ENCODE data around the gene SYNE1. TPM values are rescaled to one million over a fixed set of nuclear protein-coding genes. Genes with fewer than 3 reads are reported as not detected.

SYNE1 gene
- total RNA-seq, 1 donor from 2014 or later: 12.7 TPM

DNA sequence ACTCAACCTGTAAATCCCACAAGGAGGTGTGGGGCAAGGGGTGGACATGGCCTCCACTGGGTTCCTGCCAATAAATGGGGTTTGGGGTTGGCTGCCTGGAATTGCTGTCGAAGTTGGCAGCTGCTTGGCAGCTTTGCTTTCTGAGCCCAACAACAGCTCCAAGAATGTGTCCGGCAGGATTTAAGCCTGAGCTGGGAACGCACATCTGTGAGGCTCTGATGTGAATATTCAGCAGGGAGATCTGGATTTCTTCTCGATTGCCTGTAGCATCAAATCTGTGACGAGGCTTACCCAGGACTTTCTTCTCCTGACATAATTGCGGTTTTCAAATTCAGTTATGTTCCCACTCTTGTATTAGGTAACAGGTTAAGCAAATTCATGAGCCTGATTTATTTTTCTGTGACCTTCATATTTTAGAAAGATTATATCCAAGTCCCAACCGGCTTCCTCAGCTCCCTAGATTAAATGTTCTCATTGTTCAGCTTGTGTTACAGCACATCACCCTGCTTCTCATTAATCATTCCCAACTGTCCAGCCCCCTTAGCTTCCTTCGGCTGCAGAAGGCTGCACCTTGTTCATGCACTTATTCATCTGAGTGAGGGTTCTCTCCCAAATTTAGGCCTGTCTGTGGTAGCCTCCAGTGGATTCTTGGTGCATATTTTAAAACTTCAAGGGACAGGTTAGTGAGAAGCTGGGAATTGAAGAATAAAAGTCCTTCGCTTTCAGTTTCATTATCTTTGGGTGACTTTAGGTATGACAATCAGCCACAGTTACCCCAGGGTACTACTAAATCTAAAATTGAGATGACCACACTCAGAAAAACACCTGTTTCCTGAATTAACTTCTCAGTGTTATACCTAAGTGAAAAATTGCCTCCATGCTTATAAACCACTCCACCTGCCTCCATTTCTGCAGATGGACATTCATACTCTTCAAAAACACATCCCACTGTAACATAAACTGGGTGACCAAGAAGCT is 519.7 kb downstream of the SYNE1 start:
- DNase-seq (ENCODE audit: low spot score): no peak
- H3K36me3 Mint-ChIP-seq (ENCODE audit: low read depth, unreplicated experiment): peaks cover 5% of the 10 kb centered on the region
- no peak overlapping the region for H3K27ac Mint-ChIP-seq (ENCODE audit: unreplicated experiment)
- H3K9me3 Mint-ChIP-seq (ENCODE audit: unreplicated experiment): no peaks in the 10 kb centered on the region
- no peaks in the 10 kb centered on the region for H3K27me3 Mint-ChIP-seq (ENCODE audit: unreplicated experiment)
- H3K4me3 Mint-ChIP-seq (ENCODE audit: unreplicated experiment): no peak overlapping the region
- H3K4me1 Mint-ChIP-seq (ENCODE audit: unreplicated experiment): no peaks in the 10 kb centered on the region
- TF ChIP-seq, protein P1, sequence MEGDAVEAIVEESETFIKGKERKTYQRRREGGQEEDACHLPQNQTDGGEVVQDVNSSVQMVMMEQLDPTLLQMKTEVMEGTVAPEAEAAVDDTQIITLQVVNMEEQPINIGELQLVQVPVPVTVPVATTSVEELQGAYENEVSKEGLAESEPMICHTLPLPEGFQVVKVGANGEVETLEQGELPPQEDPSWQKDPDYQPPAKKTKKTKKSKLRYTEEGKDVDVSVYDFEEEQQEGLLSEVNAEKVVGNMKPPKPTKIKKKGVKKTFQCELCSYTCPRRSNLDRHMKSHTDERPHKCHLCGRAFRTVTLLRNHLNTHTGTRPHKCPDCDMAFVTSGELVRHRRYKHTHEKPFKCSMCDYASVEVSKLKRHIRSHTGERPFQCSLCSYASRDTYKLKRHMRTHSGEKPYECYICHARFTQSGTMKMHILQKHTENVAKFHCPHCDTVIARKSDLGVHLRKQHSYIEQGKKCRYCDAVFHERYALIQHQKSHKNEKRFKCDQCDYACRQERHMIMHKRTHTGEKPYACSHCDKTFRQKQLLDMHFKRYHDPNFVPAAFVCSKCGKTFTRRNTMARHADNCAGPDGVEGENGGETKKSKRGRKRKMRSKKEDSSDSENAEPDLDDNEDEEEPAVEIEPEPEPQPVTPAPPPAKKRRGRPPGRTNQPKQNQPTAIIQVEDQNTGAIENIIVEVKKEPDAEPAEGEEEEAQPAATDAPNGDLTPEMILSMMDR (IDR thresholded peaks at IDR 0.05; ENCODE audit: unreplicated experiment): no peak

DNA sequence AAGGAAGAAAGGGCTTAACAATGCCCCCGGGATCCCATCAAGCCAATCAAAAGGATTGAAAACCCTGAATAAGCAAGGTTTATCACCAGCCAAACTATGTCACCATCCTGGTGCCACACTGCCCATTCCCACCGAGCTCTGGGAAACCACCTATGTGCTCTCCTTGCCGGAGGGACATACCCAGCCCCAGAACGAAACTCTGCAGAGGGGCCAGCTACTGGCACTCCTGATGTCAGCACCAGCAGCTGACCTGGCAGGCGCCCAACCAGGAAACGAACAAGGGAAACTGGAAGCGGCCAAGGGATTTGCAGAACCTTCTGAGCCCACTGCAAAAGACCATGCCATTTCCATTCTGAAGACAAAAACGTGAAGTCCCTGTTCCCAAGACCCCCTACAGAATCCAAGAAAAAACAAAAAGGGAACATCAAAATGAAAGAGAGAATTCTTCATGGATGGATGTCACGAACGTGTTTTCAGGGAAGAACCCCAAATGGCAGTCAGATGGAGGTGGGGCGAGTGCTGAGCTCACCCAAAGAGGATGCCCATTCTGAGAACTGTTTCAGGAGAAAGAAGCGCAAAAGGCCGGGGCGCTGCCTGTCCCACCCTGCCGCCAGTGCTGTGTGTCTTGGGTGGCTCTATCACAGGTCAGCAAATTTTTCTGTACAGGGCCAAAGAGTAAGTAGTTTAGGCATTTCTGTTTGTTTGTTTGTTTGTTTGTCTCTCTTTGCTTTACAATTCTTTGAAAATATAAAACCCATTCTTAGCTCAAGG is 524.5 kb downstream of the SYNE1 start:
- no peaks in the 10 kb centered on the region for H3K9me3 Mint-ChIP-seq (ENCODE audit: unreplicated experiment)
- no peak overlapping the region for H3K4me3 Mint-ChIP-seq (ENCODE audit: unreplicated experiment)
- no peaks in the 10 kb centered on the region for H3K36me3 Mint-ChIP-seq (ENCODE audit: low read depth, unreplicated experiment)
- TF ChIP-seq, protein P1 (IDR thresholded peaks at IDR 0.05; ENCODE audit: unreplicated experiment): no peak
- H3K4me1 Mint-ChIP-seq (ENCODE audit: unreplicated experiment): no peaks in the 10 kb centered on the region
- H3K27me3 Mint-ChIP-seq (ENCODE audit: unreplicated experiment): no peaks in the 10 kb centered on the region
- no peak for DNase-seq (ENCODE audit: low spot score)
- H3K27ac Mint-ChIP-seq (ENCODE audit: unreplicated experiment): no peak overlapping the region

DNA sequence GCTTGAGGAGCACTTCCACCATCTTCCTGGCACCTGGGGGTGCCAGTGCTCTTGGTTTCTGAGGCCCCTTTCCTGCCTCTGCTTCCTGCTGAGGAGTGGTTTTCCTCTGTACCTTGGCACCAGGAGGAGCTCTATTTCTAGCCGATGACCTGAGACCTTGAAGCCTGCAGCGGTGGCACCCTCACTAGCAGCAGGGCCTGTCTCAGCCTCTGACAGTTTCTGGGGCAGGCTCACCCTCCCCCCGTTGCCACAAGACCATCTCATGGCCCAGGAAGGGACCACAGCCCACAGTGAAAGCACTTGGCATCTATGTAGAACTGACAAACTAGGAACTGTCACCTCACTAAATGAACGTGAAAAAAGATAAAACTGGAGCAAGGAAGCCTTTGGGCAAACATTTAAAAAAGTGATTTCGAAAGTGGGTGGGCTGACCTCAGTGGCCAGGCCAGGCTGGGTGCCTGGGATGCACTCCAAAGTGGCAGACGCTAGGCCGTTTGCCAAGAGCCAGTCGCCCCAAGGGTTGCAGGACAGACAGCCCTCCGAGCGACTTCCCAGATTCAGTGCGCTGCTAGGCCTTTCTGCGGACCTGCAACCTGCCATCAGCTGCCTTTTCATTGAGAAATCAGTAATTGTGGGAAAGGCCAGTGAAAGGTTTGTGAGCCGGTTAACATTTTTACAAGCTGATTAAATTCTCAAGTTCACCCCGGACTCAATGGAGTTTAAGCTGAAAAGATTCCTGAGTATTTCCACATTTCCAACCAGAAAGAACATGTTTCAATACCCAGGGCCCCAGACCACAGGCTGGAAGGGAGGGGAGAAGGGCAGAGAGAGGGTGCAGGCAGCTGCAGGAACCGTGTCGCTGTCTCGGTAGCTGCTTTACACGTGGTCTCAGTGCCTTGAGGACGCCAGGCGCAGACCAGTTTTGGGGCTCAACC is 526.0 kb downstream of the SYNE1 start:
- Mint-ChIP-seq H3K27ac (ENCODE audit: unreplicated experiment) (no peak overlapping the region), H3K36me3 (ENCODE audit: low read depth, unreplicated experiment) (no peaks in the 10 kb centered on the region), H3K9me3 (ENCODE audit: unreplicated experiment) (no peaks in the 10 kb centered on the region), H3K27me3 (ENCODE audit: unreplicated experiment) (no peaks in the 10 kb centered on the region), H3K4me1 (ENCODE audit: unreplicated experiment) (no peaks in the 10 kb centered on the region), H3K4me3 (ENCODE audit: unreplicated experiment) (no peak overlapping the region)
- no peak for DNase-seq (ENCODE audit: low spot score)
- TF ChIP-seq, protein P1 (IDR thresholded peaks at IDR 0.05; ENCODE audit: unreplicated experiment): no peak

DNA sequence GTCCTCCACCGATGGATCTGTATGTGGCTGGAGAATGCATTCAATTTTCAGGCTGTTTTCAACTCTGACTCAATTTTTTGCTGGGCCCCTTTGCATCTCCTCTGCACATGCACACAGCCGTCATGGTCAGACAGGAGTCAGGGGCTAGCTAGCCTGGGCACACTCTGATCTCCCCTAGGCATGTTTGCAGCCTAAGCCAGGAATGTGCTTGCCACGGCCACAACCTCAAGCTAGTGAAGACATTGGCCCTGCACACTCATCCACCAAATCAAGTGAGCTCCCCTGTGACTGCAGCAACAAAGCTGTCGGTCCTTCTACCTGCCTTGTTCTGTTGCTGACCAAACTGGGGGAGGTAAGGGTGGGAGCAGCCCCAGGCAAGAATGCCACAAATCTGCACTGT is 529.2 kb downstream of the SYNE1 start:
- Mint-ChIP-seq H3K27me3 (ENCODE audit: unreplicated experiment) (peaks cover 1% of the 10 kb centered on the region), H3K4me1 (ENCODE audit: unreplicated experiment) (no peaks in the 10 kb centered on the region), H3K4me3 (ENCODE audit: unreplicated experiment) (no peak overlapping the region), H3K27ac (ENCODE audit: unreplicated experiment) (no peak overlapping the region), H3K9me3 (ENCODE audit: unreplicated experiment) (no peaks in the 10 kb centered on the region), H3K36me3 (ENCODE audit: low read depth, unreplicated experiment) (no peaks in the 10 kb centered on the region)
- no peak for DNase-seq (ENCODE audit: low spot score)
- TF ChIP-seq, protein P1 (IDR thresholded peaks at IDR 0.05; ENCODE audit: unreplicated experiment): no peak

Measured in endothelial cell (in vitro differentiated cells).